ENCODE results near the gene CTTNBP2. TPM values are rescaled to one million over a fixed set of nuclear protein-coding genes. Genes with fewer than 3 reads are reported as not detected.

CTTNBP2 gene
- total RNA-seq, 2 donors from 2014 or later = 9.2 to 12.0 TPM

DNA sequence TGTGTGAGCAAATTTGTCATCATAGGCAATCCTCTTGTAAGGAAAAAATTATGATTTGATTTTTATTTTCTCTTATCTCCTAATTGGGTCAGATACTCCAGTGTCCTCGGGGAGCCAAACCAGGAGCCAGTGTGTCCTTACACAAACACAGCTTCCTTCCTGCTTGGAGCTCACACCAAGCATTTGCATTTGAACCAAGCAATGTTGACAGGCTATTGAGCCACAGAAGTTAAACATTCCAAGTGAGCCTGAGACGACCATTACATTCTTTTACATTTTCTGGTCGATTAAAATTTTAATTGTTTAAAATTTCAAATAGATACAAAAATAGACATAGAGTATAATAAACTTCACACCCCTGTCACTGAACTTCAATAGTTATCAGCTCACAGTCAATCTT lies 198.6 kb downstream of the CTTNBP2 start:
- Histone ChIP-seq H3K27ac (no peak overlapping the region), H3K27me3 (replicated peaks; ENCODE audit: insufficient read depth) (no peaks in the 10 kb centered on the region), H3K36me3 (no peaks in the 10 kb centered on the region), H3K4me1 (ENCODE audit: control insufficient read depth in 1 of 2, low read depth in 2 of 2) (no peaks in the 10 kb centered on the region), H3K9me3 (no peaks in the 10 kb centered on the region), H3K4me3 (no peak overlapping the region)
- ATAC-seq (ENCODE audit: insufficient number of reproducible peaks, low FRiP score, low read depth) = no peak
- DNase-seq (ENCODE audit: low spot score) = no peak
- TF ChIP-seq, protein P1, sequence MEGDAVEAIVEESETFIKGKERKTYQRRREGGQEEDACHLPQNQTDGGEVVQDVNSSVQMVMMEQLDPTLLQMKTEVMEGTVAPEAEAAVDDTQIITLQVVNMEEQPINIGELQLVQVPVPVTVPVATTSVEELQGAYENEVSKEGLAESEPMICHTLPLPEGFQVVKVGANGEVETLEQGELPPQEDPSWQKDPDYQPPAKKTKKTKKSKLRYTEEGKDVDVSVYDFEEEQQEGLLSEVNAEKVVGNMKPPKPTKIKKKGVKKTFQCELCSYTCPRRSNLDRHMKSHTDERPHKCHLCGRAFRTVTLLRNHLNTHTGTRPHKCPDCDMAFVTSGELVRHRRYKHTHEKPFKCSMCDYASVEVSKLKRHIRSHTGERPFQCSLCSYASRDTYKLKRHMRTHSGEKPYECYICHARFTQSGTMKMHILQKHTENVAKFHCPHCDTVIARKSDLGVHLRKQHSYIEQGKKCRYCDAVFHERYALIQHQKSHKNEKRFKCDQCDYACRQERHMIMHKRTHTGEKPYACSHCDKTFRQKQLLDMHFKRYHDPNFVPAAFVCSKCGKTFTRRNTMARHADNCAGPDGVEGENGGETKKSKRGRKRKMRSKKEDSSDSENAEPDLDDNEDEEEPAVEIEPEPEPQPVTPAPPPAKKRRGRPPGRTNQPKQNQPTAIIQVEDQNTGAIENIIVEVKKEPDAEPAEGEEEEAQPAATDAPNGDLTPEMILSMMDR (IDR thresholded peaks at IDR 0.05) = no peak

DNA sequence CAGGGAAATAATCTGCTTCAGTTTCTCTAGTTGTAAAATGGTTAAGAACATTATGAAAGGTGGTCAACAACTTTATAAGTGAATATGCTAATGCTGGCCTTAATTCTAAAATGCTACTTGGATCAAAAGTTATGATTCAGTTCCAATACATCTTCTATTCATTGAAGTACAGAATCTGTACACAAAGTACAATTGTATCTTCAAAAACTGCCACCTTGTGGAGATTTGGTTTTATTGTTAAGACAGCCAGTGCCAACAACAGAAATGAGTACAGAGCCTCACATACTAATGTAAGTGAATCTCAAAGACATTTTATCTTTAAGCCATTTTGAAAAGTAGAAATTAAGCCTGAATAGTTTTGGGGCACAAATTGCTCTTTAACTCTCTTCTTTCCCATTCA lies 199.4 kb downstream of the CTTNBP2 start:
- no peaks in the 10 kb centered on the region for H3K9me3 ChIP-seq
- TF ChIP-seq, protein P1 (IDR thresholded peaks at IDR 0.05) = no peak
- H3K27me3 ChIP-seq (replicated peaks; ENCODE audit: insufficient read depth) = no peaks in the 10 kb centered on the region
- H3K4me3 ChIP-seq = no peak overlapping the region
- ATAC-seq (ENCODE audit: insufficient number of reproducible peaks, low FRiP score, low read depth) (no peak), DNase-seq (ENCODE audit: low spot score) (no peak)
- H3K4me1 ChIP-seq (ENCODE audit: control insufficient read depth in 1 of 2, low read depth in 2 of 2) = no peaks in the 10 kb centered on the region
- no peak overlapping the region for H3K27ac ChIP-seq
- no peaks in the 10 kb centered on the region for H3K36me3 ChIP-seq

DNA sequence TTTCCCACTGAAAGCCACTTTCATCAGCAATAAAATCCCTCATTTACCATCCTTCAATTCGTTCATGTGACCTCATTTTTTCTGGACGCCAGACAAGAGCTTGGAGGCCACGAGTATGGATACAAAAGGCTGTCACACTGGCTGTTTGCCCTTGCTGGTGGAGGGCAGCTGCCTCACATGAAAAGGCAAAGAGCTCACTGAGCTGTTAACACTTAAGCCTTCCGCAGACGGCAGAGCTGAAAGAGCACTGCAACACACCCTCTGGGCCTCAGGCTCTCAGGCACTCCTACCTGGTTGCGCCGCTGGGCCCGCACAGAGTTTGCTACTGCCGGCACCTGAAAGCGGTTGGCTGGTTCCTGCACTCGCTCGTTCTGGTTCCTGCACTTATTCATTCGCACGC lies 199.9 kb downstream of the CTTNBP2 start:
- Histone ChIP-seq H3K4me3 (no peak overlapping the region), H3K27me3 (replicated peaks; ENCODE audit: insufficient read depth) (no peaks in the 10 kb centered on the region), H3K9me3 (no peaks in the 10 kb centered on the region), H3K27ac (no peak overlapping the region), H3K36me3 (no peaks in the 10 kb centered on the region), H3K4me1 (ENCODE audit: control insufficient read depth in 1 of 2, low read depth in 2 of 2) (no peaks in the 10 kb centered on the region)
- ATAC-seq (ENCODE audit: insufficient number of reproducible peaks, low FRiP score, low read depth) (no peak), DNase-seq (ENCODE audit: low spot score) (no peak)
- TF ChIP-seq, protein P1 (IDR thresholded peaks at IDR 0.05) = no peak

DNA sequence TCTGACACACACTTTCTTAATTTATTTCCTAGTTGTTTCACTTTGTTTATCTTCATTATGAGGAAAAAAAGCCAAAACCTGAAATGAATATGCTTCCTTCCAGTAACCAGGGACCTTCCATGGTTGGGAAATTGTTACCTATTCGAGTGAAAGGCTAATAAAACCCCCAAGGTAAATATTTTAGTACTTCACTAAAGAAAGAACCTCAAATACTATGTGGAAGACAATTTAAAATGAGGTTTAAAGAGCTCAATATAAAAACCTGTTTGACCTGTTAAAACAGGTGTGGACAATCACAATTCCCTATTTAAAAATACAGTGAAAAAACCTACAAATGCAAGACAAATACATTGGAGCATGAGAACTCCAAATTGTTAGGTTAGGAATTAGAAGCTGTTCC lies 200.8 kb downstream of the CTTNBP2 start:
- no peaks in the 10 kb centered on the region for H3K9me3 ChIP-seq
- no peaks in the 10 kb centered on the region for H3K36me3 ChIP-seq
- H3K27ac ChIP-seq = no peak overlapping the region
- ATAC-seq (ENCODE audit: insufficient number of reproducible peaks, low FRiP score, low read depth) = no peak
- no peaks in the 10 kb centered on the region for H3K4me1 ChIP-seq (ENCODE audit: control insufficient read depth in 1 of 2, low read depth in 2 of 2)
- TF ChIP-seq, protein P1 (IDR thresholded peaks at IDR 0.05) = no peak
- no peak for DNase-seq (ENCODE audit: low spot score)
- H3K27me3 ChIP-seq (replicated peaks; ENCODE audit: insufficient read depth) = no peaks in the 10 kb centered on the region
- H3K4me3 ChIP-seq = no peak overlapping the region

DNA sequence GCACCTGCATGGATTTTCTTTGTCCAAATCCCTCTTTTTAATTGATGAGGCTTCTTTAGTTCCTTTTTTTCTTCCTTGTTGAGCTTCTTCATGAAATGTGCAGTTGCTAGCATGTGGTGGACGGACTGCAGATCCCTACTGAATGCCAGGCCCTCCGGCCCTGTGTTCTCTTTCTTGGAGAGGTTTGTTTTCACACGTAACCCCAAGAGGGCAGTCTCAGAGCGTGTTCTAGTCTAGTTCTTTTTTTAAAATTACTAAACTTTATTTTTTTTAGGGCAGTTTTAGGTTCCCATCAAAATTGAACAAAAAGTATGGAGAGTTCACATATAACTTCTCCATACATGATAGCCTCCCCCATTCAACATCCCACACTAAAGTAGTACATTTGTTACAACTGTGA lies 203.4 kb downstream of the CTTNBP2 start:
- no peaks in the 10 kb centered on the region for H3K36me3 ChIP-seq
- H3K27ac ChIP-seq = no peak overlapping the region
- DNase-seq (ENCODE audit: low spot score) = no peak
- no peak for ATAC-seq (ENCODE audit: insufficient number of reproducible peaks, low FRiP score, low read depth)
- H3K9me3 ChIP-seq = no peaks in the 10 kb centered on the region
- H3K4me3 ChIP-seq = no peak overlapping the region
- H3K27me3 ChIP-seq (replicated peaks; ENCODE audit: insufficient read depth) = no peaks in the 10 kb centered on the region
- TF ChIP-seq, protein P1 (IDR thresholded peaks at IDR 0.05) = no peak
- no peaks in the 10 kb centered on the region for H3K4me1 ChIP-seq (ENCODE audit: control insufficient read depth in 1 of 2, low read depth in 2 of 2)
